ENCODE measurements around the gene CDK14. TPM values are rescaled to one million over a fixed set of nuclear protein-coding genes. Genes with fewer than 3 reads are reported as not detected.

Gene CDK14
- total RNA-seq, 4 donors from 2014 or later, result 0.18 to 74.3 (median 7.3) TPM

DNA sequence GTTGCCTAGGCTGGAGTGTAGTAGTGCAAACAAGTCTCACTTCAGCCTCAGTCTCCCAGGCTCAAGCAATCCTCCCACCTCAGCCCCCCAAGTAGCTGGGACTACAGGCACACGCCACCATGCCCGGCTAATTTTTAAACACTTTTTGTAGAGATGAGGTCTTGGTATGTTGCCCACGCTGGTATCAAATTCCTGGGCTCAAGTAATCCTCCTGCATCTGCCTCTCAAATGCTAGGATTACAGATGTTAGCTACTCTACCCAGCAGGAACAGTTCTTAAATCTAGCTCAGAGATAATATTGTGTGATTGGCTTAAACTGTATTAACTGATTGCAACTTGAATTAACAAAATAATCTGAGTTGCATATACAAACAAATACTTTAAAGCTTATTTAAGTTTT, 82.9 kb downstream of the CDK14 start:
- Histone ChIP-seq H3K27me3 (no peaks in the 10 kb centered on the region), H3K36me3 (no peaks in the 10 kb centered on the region), H3K27ac (no peak overlapping the region), H3K4me3 (no peak overlapping the region), H3K9me3 (no peaks in the 10 kb centered on the region), H3K4me1 (no peaks in the 10 kb centered on the region)
- TF ChIP-seq, protein P1, sequence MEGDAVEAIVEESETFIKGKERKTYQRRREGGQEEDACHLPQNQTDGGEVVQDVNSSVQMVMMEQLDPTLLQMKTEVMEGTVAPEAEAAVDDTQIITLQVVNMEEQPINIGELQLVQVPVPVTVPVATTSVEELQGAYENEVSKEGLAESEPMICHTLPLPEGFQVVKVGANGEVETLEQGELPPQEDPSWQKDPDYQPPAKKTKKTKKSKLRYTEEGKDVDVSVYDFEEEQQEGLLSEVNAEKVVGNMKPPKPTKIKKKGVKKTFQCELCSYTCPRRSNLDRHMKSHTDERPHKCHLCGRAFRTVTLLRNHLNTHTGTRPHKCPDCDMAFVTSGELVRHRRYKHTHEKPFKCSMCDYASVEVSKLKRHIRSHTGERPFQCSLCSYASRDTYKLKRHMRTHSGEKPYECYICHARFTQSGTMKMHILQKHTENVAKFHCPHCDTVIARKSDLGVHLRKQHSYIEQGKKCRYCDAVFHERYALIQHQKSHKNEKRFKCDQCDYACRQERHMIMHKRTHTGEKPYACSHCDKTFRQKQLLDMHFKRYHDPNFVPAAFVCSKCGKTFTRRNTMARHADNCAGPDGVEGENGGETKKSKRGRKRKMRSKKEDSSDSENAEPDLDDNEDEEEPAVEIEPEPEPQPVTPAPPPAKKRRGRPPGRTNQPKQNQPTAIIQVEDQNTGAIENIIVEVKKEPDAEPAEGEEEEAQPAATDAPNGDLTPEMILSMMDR (IDR thresholded peaks at IDR 0.05), result no peak
- TF ChIP-seq POLR2A (IDR thresholded peaks at IDR 0.05), result no peak
- DNase-seq, result no peak

DNA sequence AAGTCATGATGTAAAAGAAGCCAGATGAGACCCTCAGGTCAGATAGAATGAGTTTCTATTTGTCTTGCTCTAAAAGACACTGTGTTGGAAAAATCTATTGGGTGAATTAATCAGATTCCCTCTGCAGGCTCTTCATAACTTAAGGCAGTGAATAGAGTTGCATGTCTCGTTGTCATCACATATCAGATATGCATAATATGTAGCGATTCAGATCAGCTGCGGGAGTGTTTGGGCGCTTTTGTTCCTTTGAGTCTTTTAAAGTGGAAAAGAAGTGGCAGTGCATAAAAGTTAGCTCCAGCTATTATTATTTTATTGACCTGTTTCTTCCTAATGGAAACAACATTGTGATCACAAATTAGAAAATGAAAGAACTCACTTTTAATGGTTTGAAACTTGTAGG, 84.4 kb downstream of the CDK14 start:
- Histone ChIP-seq H3K36me3 (no peaks in the 10 kb centered on the region), H3K27me3 (no peaks in the 10 kb centered on the region), H3K4me1 (no peaks in the 10 kb centered on the region), H3K27ac (no peak overlapping the region), H3K4me3 (no peak overlapping the region), H3K9me3 (no peaks in the 10 kb centered on the region)
- no peak for DNase-seq
- TF ChIP-seq POLR2A (IDR thresholded peaks at IDR 0.05), result no peak
- TF ChIP-seq, protein P1 (IDR thresholded peaks at IDR 0.05), result no peak

DNA sequence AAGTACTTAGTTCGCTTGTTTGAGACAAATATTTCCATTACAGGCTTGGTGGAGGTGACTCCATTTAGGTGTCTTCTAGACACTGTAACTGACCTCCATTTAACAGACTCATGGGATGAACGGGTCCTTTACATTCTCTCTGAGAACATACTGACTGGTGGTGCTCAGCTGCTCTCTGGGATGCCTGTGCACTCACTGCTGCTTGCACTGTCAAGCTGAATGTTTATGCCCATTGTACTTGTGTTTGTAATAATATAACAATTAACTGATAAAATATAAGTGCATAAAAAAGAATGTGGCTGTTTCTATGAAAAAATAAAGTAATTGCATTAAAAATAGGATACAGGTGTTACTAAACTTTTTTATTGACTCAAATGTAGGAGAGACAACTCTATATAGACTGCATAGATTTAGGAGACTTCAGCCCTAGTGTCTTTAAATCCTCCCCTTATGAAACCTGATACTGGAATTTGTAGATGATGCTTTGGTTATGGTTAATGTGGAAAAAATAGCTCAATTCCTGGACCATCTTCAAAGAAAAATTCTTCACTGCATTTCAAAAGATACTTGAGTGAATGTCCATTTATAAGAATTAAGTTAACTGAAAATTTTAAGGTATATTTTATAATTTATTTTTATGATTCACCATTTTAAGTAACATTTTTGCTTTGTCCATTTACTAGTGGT, 85.4 kb downstream of the CDK14 start:
- DNase-seq, result no peak
- H3K4me1 ChIP-seq, result no peaks in the 10 kb centered on the region
- no peak overlapping the region for H3K4me3 ChIP-seq
- no peaks in the 10 kb centered on the region for H3K9me3 ChIP-seq
- no peaks in the 10 kb centered on the region for H3K36me3 ChIP-seq
- no peak overlapping the region for H3K27ac ChIP-seq
- no peak for TF ChIP-seq POLR2A (IDR thresholded peaks at IDR 0.05)
- TF ChIP-seq, protein P1 (IDR thresholded peaks at IDR 0.05), result no peak
- H3K27me3 ChIP-seq, result no peaks in the 10 kb centered on the region

DNA sequence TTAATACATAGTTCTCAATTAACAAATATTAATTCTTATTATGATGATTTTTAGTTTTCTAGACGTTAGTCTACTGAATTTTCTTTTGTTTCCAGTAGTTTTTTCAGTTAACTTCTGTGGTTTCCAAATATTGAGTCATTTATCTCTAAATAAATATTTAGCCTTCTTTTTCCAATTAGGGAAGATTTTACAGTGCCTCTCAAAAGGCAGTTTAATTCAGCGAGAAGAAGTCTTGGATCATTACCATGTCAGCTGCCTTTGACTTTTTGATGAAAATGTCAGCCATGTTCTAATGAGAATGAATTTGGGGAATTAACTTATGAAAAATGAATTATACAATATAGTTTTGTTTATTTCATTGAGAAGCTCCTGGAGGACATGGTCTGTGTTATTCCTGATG, 90.0 kb downstream of the CDK14 start:
- Histone ChIP-seq H3K4me3 (no peak overlapping the region), H3K27me3 (no peaks in the 10 kb centered on the region), H3K36me3 (no peaks in the 10 kb centered on the region), H3K4me1 (no peaks in the 10 kb centered on the region), H3K9me3 (no peaks in the 10 kb centered on the region), H3K27ac (no peak overlapping the region)
- no peak for DNase-seq
- TF ChIP-seq, protein P1 (IDR thresholded peaks at IDR 0.05), result no peak
- TF ChIP-seq POLR2A (IDR thresholded peaks at IDR 0.05), result no peak

DNA sequence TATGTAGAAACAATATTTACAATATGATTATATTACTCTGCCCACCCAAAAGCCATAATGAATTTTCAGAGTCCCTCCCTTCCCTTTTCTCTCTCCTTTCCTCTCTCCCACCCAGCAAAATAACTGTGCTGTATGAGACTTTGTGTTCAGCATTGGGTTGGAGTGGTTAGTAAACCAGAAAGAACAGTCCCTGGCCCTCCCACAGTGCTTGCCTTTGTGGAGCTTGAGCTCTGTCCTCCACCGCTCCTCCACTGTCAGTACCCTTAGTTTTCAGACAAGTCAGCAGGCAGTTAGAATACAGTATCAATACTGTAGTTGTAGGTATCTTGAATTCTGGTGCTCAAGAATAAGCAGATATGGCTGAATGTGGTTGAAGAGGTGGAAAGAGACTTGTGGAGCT, 92.7 kb downstream of the CDK14 start:
- H3K4me3 ChIP-seq, result no peak overlapping the region
- TF ChIP-seq, protein P1 (IDR thresholded peaks at IDR 0.05), result no peak
- no peak for TF ChIP-seq POLR2A (IDR thresholded peaks at IDR 0.05)
- H3K27me3 ChIP-seq, result no peaks in the 10 kb centered on the region
- no peak for DNase-seq
- no peaks in the 10 kb centered on the region for H3K36me3 ChIP-seq
- no peak overlapping the region for H3K27ac ChIP-seq
- H3K4me1 ChIP-seq, result no peaks in the 10 kb centered on the region
- H3K9me3 ChIP-seq, result no peaks in the 10 kb centered on the region

DNA sequence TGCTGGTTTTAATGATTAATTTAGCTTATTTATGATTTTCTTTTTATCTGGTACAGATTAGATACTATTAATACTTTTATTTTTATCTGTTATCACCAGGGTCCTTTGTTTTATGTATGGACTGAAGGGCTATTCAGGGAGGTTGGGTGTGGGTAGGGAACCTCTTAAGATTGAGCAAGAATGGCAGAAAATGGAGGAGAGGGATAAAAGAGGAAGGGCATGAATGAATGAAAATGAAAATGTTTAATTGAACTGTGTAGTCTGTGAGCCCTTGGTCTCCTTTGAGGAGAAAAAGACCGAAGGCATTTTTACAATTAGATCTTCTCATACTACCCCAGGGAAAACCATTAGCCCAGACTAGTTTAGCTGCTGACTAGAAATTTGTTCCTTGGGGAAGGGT, 93.1 kb downstream of the CDK14 start:
- Histone ChIP-seq H3K27ac (no peak overlapping the region), H3K9me3 (no peaks in the 10 kb centered on the region), H3K27me3 (no peaks in the 10 kb centered on the region), H3K4me3 (no peak overlapping the region), H3K36me3 (no peaks in the 10 kb centered on the region), H3K4me1 (no peaks in the 10 kb centered on the region)
- no peak for DNase-seq
- TF ChIP-seq POLR2A (IDR thresholded peaks at IDR 0.05), result no peak
- TF ChIP-seq, protein P1 (IDR thresholded peaks at IDR 0.05), result no peak
